HG02588 (cell line): ENCODE results near the gene SCUBE3.

Experiments used
- ATAC-seq: cut with Tn5 transposase; IDR thresholded peaks from one replicate; pipeline ENCODE4 v1.9.1; 2021; ENCODE audit warnings: mild to moderate bottlenecking, moderate library complexity; ENCODE audit not compliant: unreplicated experiment

The SCUBE3 gene

DNA sequence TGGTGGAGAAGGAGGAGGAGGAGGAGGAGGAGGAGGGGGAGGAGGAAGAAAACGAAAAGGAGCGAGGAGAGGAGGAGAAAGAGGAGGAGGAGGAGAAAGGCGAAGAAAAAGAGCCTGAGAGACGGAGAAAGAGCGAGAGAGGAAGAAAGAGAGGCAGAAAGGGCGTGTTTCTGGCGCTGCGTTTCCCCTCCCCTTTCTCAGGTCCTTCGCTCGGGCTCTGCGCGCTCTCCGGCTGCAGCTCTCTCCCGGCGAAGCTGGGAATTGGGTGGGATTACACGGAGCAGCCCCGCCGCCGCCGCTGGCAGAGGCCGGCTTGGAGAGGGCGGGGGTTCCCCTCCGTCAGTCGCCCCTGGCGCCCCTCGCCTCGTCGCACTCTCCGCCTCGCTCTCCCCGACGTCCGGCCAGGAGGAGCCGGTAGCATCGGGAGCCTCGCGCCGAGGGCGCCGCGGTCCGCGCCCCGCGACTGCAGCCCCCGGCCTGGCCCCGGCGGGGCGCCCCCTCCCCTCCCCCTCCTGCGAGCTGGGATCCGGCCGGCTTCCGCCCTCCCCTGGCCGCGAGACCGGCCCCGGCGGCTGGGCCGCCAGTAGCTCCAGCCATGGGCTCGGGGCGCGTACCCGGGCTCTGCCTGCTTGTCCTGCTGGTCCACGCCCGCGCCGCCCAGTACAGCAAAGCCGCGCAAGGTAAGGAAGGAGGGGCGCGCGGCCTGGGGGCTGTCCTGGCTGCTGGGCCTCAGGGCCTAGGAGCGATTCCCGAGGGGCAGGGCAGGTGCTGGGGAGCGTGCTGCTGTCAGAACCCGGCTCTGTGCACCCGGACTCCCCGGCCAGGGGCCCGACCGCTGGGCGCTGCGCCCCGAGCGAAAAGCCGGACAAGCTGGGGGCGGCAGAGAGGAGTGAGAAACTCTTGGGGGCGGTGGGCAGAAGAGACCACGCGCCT, at the start of gene SCUBE3:
SCUBE3 (plus strand) TSS at position 133 of the 933 bp plus-strand sequence; CDS start at position 596, 463 bp downstream.
- no peak for ATAC-seq

- ATAC-seq = no peak
Observed at GRCh38 chr6:35164277-35164676, 49.5 kb upstream of the SCUBE3 start.

DNA sequence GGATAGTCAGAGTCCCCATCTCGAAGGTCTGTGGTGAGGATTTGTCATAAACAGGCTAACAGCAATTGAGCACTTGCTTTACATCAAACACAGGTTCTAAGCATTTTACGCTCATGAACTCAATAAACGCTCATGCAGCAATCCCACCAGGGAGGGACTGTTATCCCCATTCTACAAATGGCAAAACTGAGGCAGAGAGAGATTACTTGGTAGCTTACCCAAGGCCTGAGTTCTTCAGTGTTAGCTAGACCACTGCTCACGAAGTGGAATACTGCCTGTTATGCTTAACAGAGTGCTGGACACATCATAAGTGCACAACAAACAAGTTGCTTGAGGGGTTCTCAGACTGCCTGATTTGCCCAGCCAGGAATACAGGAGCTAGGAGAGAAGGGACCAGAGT, 48.9 kb upstream of the SCUBE3 start:
- no peak for ATAC-seq

GRCh38 chr6:35165630-35166071, 48.1 kb upstream of the SCUBE3 start:
- ATAC-seq = no peak

DNA sequence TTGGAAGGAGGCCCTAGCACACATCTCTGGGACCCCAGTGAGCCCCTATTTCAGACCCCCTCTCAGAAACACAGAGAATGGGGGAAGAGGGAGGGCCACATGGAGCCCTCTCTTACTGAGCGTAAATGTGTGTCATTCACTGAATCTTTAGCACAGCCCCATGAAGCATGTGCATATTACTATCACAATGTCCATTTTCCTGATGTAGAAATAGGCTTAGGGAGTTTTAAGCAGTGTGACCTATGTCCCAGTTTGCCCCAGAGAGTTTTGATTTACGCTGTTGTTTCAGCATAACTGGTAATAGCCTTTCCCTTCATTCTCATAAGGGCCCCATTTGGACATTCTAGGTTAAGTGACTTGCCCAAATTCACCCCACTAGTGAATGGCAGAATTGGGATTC, 47.6 kb upstream of the SCUBE3 start:
- ATAC-seq = no peak

DNA sequence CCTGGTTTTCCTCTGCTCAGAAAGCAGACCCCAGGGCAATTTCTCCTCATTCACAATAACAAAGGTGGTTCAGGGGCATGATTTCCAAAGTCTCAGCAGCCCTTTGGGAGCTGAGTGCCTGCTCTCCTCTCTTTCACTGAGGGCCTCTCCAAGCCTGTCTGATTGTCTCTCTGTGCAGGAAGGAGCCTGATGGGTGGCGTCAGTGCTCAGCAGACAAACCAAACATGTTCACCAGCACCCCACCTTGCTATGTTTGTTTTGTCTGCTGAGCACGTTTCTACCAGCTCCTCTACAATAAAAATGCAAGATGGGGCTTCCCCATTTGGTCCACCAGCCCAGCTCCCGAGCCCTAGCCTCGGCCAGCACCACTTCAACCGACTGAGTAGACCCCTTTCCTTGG, 47.2 kb upstream of the SCUBE3 start:
- no peak for ATAC-seq

DNA sequence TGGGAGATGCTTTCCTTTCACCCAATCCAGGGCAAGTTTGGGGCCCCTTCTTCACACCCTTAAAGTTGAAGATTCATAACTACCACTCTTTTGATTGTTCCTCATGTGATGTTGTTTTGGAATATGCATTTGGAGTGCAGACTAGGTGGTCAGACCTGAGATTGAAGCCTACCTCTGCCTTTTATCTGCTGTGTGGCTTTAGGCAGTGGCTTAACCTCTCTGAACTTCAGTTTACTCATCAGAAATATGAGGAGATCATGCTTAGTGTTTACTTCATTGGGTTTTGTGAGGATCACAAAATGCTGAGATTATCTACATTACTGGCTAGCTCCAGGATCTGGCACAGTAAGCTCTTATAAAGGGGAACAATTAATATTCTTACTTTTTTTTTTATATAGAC, 46.3 kb upstream of the SCUBE3 start:
- no peak for ATAC-seq

GRCh38 chr6:35168461-35168861, 45.3 kb upstream of the SCUBE3 start:
- no peak for ATAC-seq

DNA sequence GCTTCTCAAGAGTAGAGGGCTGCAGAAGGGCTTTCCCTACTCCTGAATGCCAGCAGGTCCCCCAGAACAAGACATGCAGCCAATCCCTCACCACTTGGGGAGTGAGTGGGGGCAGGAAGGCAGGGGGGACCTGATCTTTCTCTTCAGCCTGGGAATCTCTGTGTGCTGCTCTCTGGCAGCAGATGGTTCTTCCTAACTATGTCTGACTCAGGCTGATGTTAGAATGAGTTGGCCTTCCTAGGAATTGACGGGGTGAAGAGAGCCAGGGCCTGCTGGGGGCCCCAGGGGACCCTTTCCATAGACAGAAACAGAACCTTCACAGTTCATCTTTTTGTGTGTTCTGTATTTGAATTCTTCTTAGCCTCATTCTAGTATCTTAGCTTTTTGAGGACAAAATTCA, 43.6 kb upstream of the SCUBE3 start:
- no peak for ATAC-seq

- no peak for ATAC-seq
Observed at GRCh38 chr6:35170891-35171290, 42.9 kb upstream of the SCUBE3 start.

DNA sequence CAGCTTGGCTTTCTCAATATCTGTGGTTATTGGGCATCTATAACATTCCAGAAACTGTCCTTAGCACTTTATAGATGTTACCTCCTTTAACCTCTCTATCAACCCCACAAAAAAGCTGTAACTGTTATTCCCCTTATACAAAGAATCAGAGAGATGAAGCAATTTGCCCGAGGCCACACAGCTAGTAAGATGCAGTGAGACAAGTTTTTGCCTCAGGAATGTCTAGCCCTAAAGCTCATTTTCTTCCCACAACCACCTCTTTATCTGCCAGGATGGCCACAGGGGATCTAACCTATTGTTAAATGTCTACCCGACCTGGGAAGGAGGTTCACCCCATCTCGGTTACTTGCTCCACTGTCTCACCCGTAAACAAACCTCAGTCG, 40.7 kb upstream of the SCUBE3 start:
- ATAC-seq = no peak

- ATAC-seq = no peak
Observed at GRCh38 chr6:35173427-35174087, 40.2 kb upstream of the SCUBE3 start.

GRCh38 chr6:35174088-35174434, 39.7 kb upstream of the SCUBE3 start:
- ATAC-seq = no peak

- no peak for ATAC-seq
Observed at GRCh38 chr6:35174501-35174900, 39.3 kb upstream of the SCUBE3 start.

GRCh38 chr6:35176301-35177024, 37.3 kb upstream of the SCUBE3 start:
- no peak for ATAC-seq

DNA sequence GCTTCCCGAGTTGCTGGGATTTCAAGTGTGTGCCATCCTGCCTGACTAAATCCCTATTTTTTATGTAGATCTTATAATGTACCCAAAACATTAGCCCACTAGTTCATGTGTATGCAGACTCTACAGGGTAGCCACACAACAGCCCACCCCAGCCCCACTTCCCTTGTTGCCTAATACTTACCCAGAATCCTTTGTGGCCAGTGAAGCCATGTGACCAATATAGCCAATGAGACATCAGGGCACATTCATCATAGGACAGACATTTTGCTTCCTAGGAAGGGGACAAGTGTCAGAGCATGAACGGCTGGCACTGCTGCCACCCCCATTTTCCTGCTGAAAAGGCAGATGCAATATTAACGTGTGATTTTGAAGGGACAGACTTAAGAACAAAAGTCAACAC, 36.6 kb upstream of the SCUBE3 start:
- ATAC-seq = no peak

DNA sequence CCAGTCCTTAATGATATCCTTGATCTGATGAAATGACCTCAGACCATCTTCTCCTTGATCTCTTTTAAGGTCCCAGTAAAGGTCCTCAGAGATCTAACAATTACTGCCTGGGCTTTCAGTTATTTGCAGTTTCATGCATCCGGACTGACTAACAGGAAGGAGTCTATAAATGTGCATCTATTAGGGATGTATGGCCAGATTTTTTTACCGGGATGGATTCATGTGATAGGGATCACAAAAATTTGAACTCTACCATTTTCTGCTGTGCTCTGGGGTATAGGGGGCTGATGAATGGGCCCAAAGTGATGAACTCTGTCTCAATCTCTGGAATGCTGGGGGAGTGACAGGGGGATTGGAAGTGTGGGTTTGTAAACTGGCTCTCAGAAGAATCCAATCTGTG, 36.2 kb upstream of the SCUBE3 start:
- ATAC-seq = no peak

DNA sequence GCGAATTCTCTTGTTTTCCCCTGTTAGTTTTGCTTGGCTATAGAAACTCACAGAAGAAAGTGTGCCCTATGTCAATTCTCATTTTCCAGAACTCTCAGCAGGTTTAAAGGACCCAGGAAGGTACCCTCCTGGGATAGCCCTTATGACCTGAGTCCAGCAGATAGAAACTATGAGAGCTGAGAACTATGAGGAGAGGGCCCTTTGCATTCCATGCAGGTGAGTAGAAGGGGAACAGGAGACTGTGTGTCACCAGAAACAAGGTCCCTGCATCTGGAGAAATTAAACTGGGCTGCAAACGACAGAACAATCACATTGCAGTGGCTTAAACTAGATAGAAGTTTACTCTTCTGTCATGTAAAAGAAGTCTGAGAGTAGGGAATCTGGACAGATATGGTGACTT, 35.7 kb upstream of the SCUBE3 start:
- no peak for ATAC-seq

- peak; percentile 44 for ATAC-seq
Observed at GRCh38 chr6:35178932-35179832, 34.6 kb upstream of the SCUBE3 start.

DNA sequence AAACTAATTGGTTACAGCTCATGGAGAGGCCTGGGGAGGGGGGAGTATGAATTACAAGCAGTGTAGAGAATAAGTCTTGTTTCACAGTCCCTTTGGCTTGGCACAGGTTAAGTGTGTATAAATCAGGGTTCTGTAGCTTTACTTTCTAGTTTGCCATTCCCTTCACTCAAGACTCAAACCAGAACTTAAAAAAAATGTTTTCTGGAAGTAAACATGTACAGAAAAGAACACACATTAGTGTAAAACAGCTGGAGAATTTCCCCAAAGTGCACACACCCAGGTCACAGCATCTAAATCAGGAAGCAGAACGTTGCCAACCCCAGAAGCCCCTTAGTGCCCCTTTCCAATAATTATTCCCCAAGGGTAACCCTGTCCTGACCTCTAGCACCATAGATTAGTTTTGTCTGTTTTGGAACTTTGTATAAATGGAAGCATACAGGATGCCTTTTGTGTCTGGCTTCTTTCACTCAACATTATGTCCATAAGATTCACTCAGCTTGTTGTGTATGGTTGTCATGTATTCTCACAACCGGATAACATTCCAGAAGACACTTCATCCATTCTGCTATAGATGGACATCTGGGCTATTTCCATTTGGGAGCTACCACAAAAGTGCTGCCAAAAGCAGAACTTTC, 33.7 kb upstream of the SCUBE3 start:
- ATAC-seq = no peak
